T-cell (primary cell): ENCODE data around the gene PSMA7. TPM values are rescaled to one million over a fixed set of nuclear protein-coding genes. Genes with fewer than 3 reads are reported as not detected.

ENCODE experiments used
- ATAC-seq, 4 experiments: fragments of 200-7000 bp in 3 of 4; fragments of 150-1000 bp in 1 of 4; cut with Tn5 transposase; replicated peaks in 1 of 4; 1 replicate in 3 of 4; 2 replicates in 1 of 4; pipeline ENCODE4 v1.10.0; 2021; ENCODE audit warnings: moderate library complexity in 3 of 4, mild to moderate bottlenecking in 2 of 4, moderate number of reproducible peaks in 1 of 4
- CTCF ChIA-PET, 2 donors: fragments of 300-600 bp; sonication (Branson Sonifier 250); formaldehyde crosslinking; loops; one replicate each; lab custom pipeline; 2022; ENCODE audit warnings: antibody characterized with exemption in 2 of 2; lab: Charles Lee
- POLR2A ChIA-PET, 2 donors: fragments of 300-600 bp; sonication (Branson Sonifier 250); formaldehyde crosslinking; loops; one replicate each; lab custom pipeline; 2022; ENCODE audit warnings: antibody characterized with exemption in 2 of 2; lab: Charles Lee
- DNase-seq, 35 experiments: peaks; one replicate each; pipeline versions ENCODE4 v3.0.0 to v3.0.0-alpha.2; 2013 to 2023
- H3K27ac ChIP-seq: one replicate; pipeline ENCODE4 v1.5.1; 2013; ENCODE audit warnings: low read length
- H3K27me3 ChIP-seq, 2 experiments: replicated peaks in 1 of 2; 1 replicate in 1 of 2; 2 replicates in 1 of 2; pipeline versions ENCODE4 v1.6.1 to v1.7.0; 2013; ENCODE audit warnings: low read length in 1 of 2, mixed read lengths in 1 of 2; ENCODE audit not compliant: control insufficient read depth in 2 of 2, insufficient read depth in 2 of 2; ENCODE audit errors: extremely low read depth in 1 of 2
- H3K36me3 ChIP-seq, 2 donors: 1 replicate in 1 of 2; 2 replicates in 1 of 2; pipeline versions ENCODE4 v1.6.1 to v1.7.0; 2013; ENCODE audit warnings: low read length in 1 of 2; ENCODE audit not compliant: control insufficient read depth in 2 of 2, insufficient read depth in 1 of 2; ENCODE audit errors: extremely low read depth in 1 of 2
- H3K4me1 ChIP-seq, 2 experiments: 1 replicate in 1 of 2; 2 replicates in 1 of 2; pipeline versions ENCODE4 v1.6.1 to v1.7.0; 2013; ENCODE audit warnings: low read length in 2 of 2, mixed read lengths in 1 of 2; ENCODE audit not compliant: insufficient read depth in 2 of 2, control insufficient read depth in 1 of 2; ENCODE audit errors: extremely low read depth in 1 of 2
- H3K4me3 ChIP-seq, 2 donors: 1 replicate in 1 of 2; 2 replicates in 1 of 2; pipeline versions ENCODE4 v1.5.1 to v1.7.0; 2013; ENCODE audit warnings: mild to moderate bottlenecking in 2 of 2, low read length in 1 of 2, moderate library complexity in 1 of 2; ENCODE audit not compliant: control insufficient read depth in 1 of 2; ENCODE audit errors: extremely low read depth in 1 of 2
- H3K9me3 ChIP-seq: 2 replicates; pipeline ENCODE4 v1.7.0; 2013
- H3K27ac Mint-ChIP-seq, 2 donors: one replicate each; pipeline ENCODE4 v1.8.0; 2020 to 2021; ENCODE audit warnings: mild to moderate bottlenecking in 2 of 2, mixed read lengths in 2 of 2
- H3K27me3 Mint-ChIP-seq, 2 donors: one replicate each; pipeline ENCODE4 v1.8.0; 2021 to 2022; ENCODE audit warnings: mixed read lengths in 2 of 2
- H3K36me3 Mint-ChIP-seq: one replicate; pipeline ENCODE4 v1.8.0; 2021; ENCODE audit warnings: mixed read lengths
- H3K4me1 Mint-ChIP-seq, 3 donors: one replicate each; pipeline ENCODE4 v1.8.0; 2020 to 2022; ENCODE audit warnings: mixed read lengths in 3 of 3, mild to moderate bottlenecking in 1 of 3
- H3K4me3 Mint-ChIP-seq, 3 donors: one replicate each; pipeline ENCODE4 v1.8.0; 2020 to 2022; ENCODE audit warnings: mild to moderate bottlenecking in 3 of 3, mixed read lengths in 3 of 3, moderate library complexity in 3 of 3
- H3K9me3 Mint-ChIP-seq, 3 donors: one replicate each; pipeline ENCODE4 v1.8.0; 2020 to 2022; ENCODE audit warnings: mixed read lengths in 3 of 3
- WGBS: methylation state at CpG from one replicate; pipeline ENCODE4 v1.1.5; 2013; ENCODE audit warnings: missing lambda C conversion rate; ENCODE audit not compliant: insufficient coverage; 5-methylcytosine and 5-hydroxymethylcytosine counted together
- total RNA-seq, 35 experiments: library from RNA in 6 of 35; stranded (reverse) in 6 of 35; fragments of 120-200 nt in 1 of 35; gene quantifications; one replicate each; pipeline versions ENCODE4 v1.2.1 to v1.2.4 and lab custom pipeline; 2013 to 2026

PSMA7 gene
- total RNA-seq, 5 donors from 2014 or later (not counting 1 experiment from before 2014, with no cell fraction given), result 136 to 233 (median 208) TPM

DNA sequence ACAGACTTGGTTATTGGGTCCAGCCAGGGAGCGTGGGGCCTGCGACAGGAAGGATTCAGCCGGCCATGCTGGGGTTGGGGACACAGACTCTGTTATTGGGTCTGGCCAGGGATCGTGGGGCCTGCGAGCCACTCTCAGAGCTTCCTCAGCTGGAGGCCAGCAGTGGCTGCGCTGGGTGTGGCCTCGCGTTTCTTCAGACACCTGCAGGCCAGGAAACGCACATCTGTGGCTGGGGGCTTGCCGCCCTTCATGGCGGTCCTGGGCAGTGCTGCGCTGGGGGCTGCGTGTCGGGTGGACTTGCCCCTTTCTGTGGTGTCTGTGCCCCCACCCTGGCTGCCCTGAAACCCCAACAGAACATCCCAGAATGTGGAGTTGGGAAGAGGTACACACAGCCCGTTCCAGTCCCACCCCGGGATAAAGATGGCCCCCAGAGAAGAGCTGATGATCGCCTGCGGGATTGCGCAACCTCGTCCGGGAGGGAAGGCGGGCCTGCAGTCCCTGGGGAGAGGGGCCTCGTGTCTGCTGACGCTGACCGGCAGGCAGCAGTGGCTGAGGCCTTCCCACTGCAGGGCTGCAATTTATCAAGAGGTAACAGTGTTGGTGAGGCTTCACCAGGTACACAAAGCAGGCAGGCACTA, 22.7 kb upstream of the PSMA7 start:
- no peak overlapping the region for H3K27ac Mint-ChIP-seq

DNA sequence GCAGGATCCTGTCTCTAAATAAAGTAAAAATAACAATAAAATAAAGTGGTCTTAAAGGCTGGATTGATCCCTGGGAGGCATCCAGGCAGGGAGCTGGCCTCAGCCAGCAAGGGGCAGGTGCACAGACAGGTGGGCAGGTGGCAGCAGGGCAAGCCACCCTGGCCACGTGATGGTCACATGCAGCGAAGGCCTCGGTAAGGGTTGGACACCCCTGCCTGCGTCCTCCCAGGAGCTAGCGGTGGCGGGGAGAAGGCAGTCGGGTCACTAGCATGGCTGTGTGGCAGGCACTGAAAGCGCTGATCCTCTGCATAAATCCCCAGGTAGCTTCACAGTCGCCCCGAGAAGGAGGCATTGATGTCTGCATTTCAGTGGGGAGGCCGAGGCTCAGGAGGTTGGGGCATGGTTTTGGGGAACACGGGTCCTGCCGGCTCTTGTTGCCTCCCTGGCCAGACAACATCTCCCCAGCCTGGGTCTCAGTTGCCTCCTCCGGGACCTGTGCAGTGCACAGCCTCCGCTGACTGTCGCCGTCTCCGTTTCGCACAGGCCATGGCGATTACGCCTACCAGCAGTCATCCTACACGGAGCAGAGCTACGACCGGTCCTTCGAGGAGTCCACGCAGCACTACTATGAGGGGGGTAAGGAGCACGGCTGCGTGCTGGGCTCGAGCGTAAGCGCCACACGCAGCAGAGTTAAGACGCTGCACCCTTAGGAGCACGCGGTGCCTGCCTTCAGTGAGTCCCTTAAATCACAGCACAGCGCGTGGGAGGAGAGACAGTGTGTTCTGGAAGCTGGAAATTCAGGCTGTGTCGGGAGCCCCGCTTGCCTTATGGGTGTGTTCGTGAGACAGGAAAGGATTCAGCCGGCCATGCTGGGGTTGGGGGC, 21.9 kb upstream of the PSMA7 start:
- Histone ChIP-seq H3K9me3 (no peaks in the 10 kb centered on the region), H3K27me3 (no peaks in the 10 kb centered on the region), H3K4me3 (no peak overlapping the region), H3K36me3 (peaks cover 25 to 44% of the 10 kb centered on the region in 2 donors), H3K27ac (no peak overlapping the region), H3K4me1 (no peaks in the 10 kb centered on the region)
- ATAC-seq, result no peak
- POLR2A ChIA-PET, result no interaction called here
- no peak for DNase-seq
- H3K36me3 Mint-ChIP-seq, result peaks cover 28% of the 10 kb centered on the region
- WGBS, result 99% methylated on average over 38 of the region's 41 CpGs
- CTCF ChIA-PET, result no interaction called here
- H3K4me3 Mint-ChIP-seq, result no peak overlapping the region
- no peaks in the 10 kb centered on the region for H3K27me3 Mint-ChIP-seq
- H3K27ac Mint-ChIP-seq, result no peak overlapping the region
- no peaks in the 10 kb centered on the region for H3K4me1 Mint-ChIP-seq
- H3K9me3 Mint-ChIP-seq, result no peaks in the 10 kb centered on the region

More for the DNA sequence above, 22.7 kb upstream of the PSMA7 start:
- H3K36me3 Mint-ChIP-seq, result peaks cover 24% of the 10 kb centered on the region
- CTCF ChIA-PET, result no interaction called here
- no peak overlapping the region for H3K4me3 ChIP-seq
- POLR2A ChIA-PET, result no interaction called here
- 96% methylated on average over 19 of the region's 25 CpGs for whole genome bisulfite sequencing
- DNase-seq, result no peak
- no peaks in the 10 kb centered on the region for H3K27me3 Mint-ChIP-seq
- H3K4me3 Mint-ChIP-seq, result no peak overlapping the region
- H3K9me3 ChIP-seq, result no peaks in the 10 kb centered on the region
- H3K36me3 ChIP-seq, result peaks cover 25 to 39% of the 10 kb centered on the region in 2 donors
- H3K9me3 Mint-ChIP-seq, result no peaks in the 10 kb centered on the region
- no peak for ATAC-seq
- no peaks in the 10 kb centered on the region for H3K4me1 Mint-ChIP-seq
- H3K27ac ChIP-seq, result no peak overlapping the region
- no peaks in the 10 kb centered on the region for H3K4me1 ChIP-seq
- no peaks in the 10 kb centered on the region for H3K27me3 ChIP-seq

DNA sequence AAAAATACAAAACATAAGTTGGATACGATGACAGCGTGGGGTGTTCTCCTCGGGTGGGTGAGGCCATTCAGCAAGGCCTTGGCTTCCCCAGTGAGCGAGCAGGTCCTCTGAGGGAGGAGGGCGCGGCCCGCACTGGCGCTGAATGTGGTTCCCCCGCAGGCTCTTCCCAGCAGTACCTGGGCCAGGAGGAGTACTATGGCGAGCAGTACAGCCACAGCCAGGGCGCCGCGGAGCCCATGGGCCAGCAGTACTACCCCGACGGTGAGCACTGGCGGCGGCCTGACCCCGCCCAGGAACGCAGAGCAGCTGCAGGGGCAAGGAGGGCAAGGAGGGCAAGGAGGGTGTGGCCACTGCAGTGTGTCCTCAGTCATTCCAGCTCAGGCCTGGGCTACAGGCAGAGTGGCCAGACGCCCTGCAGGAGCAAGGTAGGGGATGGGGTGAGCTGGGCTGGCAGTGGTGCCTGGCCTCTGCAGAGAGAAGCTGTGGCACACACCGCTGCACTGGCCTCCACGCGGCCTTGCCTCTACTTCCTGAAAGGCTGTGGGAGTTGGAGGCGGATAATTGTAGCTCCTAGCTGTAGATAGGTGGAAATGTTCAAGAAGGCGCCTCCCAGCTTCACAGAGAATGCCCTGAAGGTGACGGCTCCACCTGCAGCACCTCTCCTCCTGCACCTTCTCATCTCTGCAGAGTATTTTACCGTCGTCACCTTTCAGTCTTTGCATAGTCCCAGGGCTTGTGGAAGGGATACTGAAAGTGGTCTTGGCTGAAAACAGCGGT, 21.0 kb upstream of the PSMA7 start:
- Mint-ChIP-seq H3K4me1 (peaks cover 0 to 6% (median 5%) of the 10 kb centered on the region in 3 donors), H3K36me3 (peaks cover 31% of the 10 kb centered on the region), H3K4me3 (no peak overlapping the region), H3K27me3 (no peaks in the 10 kb centered on the region), H3K27ac (no peak overlapping the region), H3K9me3 (no peaks in the 10 kb centered on the region)
- ATAC-seq (no peak), DNase-seq (no peak)
- no peaks in the 10 kb centered on the region for H3K27me3 ChIP-seq
- CTCF ChIA-PET, result no interaction called here
- 98% methylated on average over 22 of the region's 29 CpGs for WGBS
- peaks cover 24 to 44% of the 10 kb centered on the region in 2 donors for H3K36me3 ChIP-seq
- POLR2A ChIA-PET, result no interaction called here
- H3K4me1 ChIP-seq, result peaks cover 0 to 9% of the 10 kb centered on the region in 2 experiments
- H3K9me3 ChIP-seq, result no peaks in the 10 kb centered on the region
- H3K27ac ChIP-seq, result no peak overlapping the region
- H3K4me3 ChIP-seq, result no peak overlapping the region

DNA sequence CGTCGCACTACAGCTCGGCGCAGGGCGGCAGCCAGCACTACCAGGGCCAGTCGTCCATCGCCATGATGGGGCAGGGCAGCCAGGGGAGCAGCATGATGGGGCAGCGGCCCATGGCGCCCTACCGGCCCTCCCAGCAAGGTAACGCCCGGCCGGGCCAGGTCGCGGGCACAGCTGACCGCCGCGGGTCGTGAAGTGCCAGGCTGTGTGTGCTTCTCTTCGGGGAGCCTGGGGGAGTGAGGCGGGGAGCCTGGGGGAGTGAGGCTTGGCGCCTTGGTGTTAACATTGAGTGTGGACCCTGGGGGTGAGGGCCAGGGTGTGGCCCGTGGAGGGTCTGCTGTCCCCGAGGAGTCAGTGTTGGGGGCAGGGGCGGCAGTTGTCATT, 20.3 kb upstream of the PSMA7 start:
- POLR2A ChIA-PET, result interaction anchor here in 1 of 2 donors (0.6 kb wide), 1 partner anchor 59 kb away, joined by 4 read pairs; no protein-coding TSS in a partner anchor
- Histone ChIP-seq H3K9me3 (no peaks in the 10 kb centered on the region), H3K27me3 (no peaks in the 10 kb centered on the region), H3K4me3 (no peak overlapping the region), H3K27ac (no peak overlapping the region), H3K4me1 (peaks cover 0 to 10% of the 10 kb centered on the region in 2 experiments), H3K36me3 (peaks cover 28 to 43% of the 10 kb centered on the region in 2 donors)
- Mint-ChIP-seq H3K4me1 (peaks cover 0 to 7% (median 6%) of the 10 kb centered on the region in 3 donors), H3K9me3 (no peaks in the 10 kb centered on the region), H3K36me3 (peaks cover 28% of the 10 kb centered on the region), H3K4me3 (no peak overlapping the region), H3K27ac (no peak overlapping the region), H3K27me3 (no peaks in the 10 kb centered on the region)
- ATAC-seq (no peak), DNase-seq (no peak)
- over 99% methylated on average over 25 of the region's 25 CpGs for WGBS
- CTCF ChIA-PET, result no interaction called here

DNA sequence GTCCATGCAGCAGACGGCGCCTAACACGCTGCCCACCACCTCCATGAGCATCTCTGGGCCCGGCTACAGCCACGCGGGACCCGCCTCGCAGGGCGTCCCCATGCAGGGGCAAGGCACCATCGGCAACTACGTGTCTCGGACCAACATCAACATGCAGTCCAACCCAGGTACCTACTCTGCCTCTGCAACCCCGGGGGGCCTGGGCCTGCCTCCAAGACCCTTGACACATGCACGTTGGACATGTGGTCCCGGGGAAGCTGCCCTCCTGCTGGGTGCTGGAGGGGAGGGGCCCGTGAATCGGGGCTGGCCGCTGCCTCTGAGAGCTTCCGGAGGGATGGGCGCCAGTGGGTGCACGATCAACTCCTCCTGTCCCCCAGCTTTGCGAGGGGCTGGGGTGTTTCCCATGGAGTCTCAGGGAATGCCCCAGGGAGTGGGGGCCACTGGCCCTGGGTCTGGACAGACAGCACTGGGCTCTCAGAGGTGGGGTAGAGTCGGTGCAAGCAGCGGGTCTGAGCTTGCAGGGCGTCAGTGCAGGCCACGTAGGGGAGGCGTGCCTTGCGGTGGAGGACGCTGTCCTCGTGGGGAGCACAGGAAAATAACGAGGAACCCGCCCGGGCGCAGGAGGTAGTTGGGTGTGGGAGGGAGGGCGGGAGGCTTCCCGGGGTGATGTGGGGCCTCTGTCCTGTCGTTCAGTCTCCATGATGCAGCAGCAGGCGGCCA, 19.7 kb upstream of the PSMA7 start:
- WGBS, result 98% methylated on average over 28 of the region's 38 CpGs
- peaks cover 0 to 7% (median 6%) of the 10 kb centered on the region in 3 donors for H3K4me1 Mint-ChIP-seq
- ATAC-seq (no peak), DNase-seq (no peak)
- H3K27ac ChIP-seq, result no peak overlapping the region
- H3K9me3 Mint-ChIP-seq, result no peaks in the 10 kb centered on the region
- H3K36me3 ChIP-seq, result peaks cover 28 to 38% of the 10 kb centered on the region in 2 donors
- H3K27me3 ChIP-seq, result no peaks in the 10 kb centered on the region
- no peaks in the 10 kb centered on the region for H3K9me3 ChIP-seq
- H3K27ac Mint-ChIP-seq, result no peak overlapping the region
- no peak overlapping the region for H3K4me3 ChIP-seq
- H3K4me3 Mint-ChIP-seq, result no peak overlapping the region
- ChIA-PET CTCF (no interaction called here), POLR2A (interaction anchor here in 1 of 2 donors (0.6 kb wide), 1 partner anchor 59 kb away, joined by 4 read pairs; no protein-coding TSS in a partner anchor)
- H3K27me3 Mint-ChIP-seq, result no peaks in the 10 kb centered on the region
- H3K4me1 ChIP-seq, result peaks cover 0 to 10% of the 10 kb centered on the region in 2 experiments
- peaks cover 23% of the 10 kb centered on the region for H3K36me3 Mint-ChIP-seq
